Astrocyte (in vitro differentiated cells and primary cell): ENCODE measurements around the gene ACADL. TPM values are rescaled to one million over a fixed set of nuclear protein-coding genes. Genes with fewer than 3 reads are reported as not detected.

Experiments used
- DNase-seq: peaks from one replicate; pipeline ENCODE4 v3.0.0-alpha.2; 2010; ENCODE audit warnings: low read depth
- FAIRE-seq: peaks from 2 replicates; lab custom pipeline; 2011; peaks lifted over from hg19 to GRCh38; lab: Jason Lieb, UNC
- H2AFZ ChIP-seq: 2 replicates; pipeline ENCODE4 v1.6.0; 2012; ENCODE audit warnings: low read depth, low read length, inconsistent platforms
- H3K27ac ChIP-seq: 2 replicates; pipeline ENCODE4 v1.5.1; 2011; ENCODE audit warnings: low read depth, low read length, inconsistent platforms
- H3K27me3 ChIP-seq: 2 replicates; pipeline ENCODE4 v1.6.0; 2011; ENCODE audit warnings: low read length, inconsistent platforms; ENCODE audit not compliant: insufficient read depth
- H3K36me3 ChIP-seq: 2 replicates; pipeline ENCODE4 v1.5.1; 2011; ENCODE audit warnings: low read length, inconsistent platforms; ENCODE audit not compliant: insufficient read depth
- H3K4me1 ChIP-seq: 2 replicates; pipeline ENCODE4 v1.5.1; 2011; ENCODE audit warnings: low read length, inconsistent platforms; ENCODE audit not compliant: insufficient read depth
- H3K4me2 ChIP-seq: 2 replicates; pipeline ENCODE4 v1.6.0; 2012; ENCODE audit warnings: low read length, inconsistent platforms
- H3K4me3 ChIP-seq: 2 replicates; pipeline ENCODE4 v1.5.1; 2011; ENCODE audit warnings: low read depth, mild to moderate bottlenecking, low read length, inconsistent platforms; ENCODE audit not compliant: insufficient read depth
- H3K79me2 ChIP-seq: 2 replicates; pipeline ENCODE4 v1.6.0; 2012; ENCODE audit warnings: mild to moderate bottlenecking, low read length, inconsistent platforms; ENCODE audit not compliant: insufficient read depth
- H3K9ac ChIP-seq: 2 replicates; pipeline ENCODE4 v1.6.0; 2012; ENCODE audit warnings: mild to moderate bottlenecking, low read length, inconsistent platforms
- H3K9me3 ChIP-seq: 2 replicates; pipeline ENCODE4 v1.5.1; 2012; ENCODE audit warnings: low read depth, mild to moderate bottlenecking, low read length, inconsistent platforms; ENCODE audit not compliant: insufficient read depth
- H4K20me1 ChIP-seq: 2 replicates; pipeline ENCODE4 v1.6.0; 2012; ENCODE audit warnings: low read length, inconsistent platforms; ENCODE audit not compliant: insufficient read depth
- H3K27ac Mint-ChIP-seq: one replicate; pipeline ENCODE4 v1.8.0; 2021; ENCODE audit warnings: mild to moderate bottlenecking, mixed read lengths; ENCODE audit not compliant: unreplicated experiment
- H3K27me3 Mint-ChIP-seq: one replicate; pipeline ENCODE4 v1.8.0; 2021; ENCODE audit warnings: low read depth, mixed read lengths; ENCODE audit not compliant: unreplicated experiment
- H3K36me3 Mint-ChIP-seq: one replicate; pipeline ENCODE4 v1.8.0; 2021; ENCODE audit warnings: low read depth, mixed read lengths; ENCODE audit not compliant: unreplicated experiment
- H3K4me1 Mint-ChIP-seq: one replicate; pipeline ENCODE4 v1.8.0; 2021; ENCODE audit warnings: low read depth, mixed read lengths; ENCODE audit not compliant: unreplicated experiment
- H3K4me3 Mint-ChIP-seq: one replicate; pipeline ENCODE4 v1.8.0; 2021; ENCODE audit warnings: mild to moderate bottlenecking, moderate library complexity, mixed read lengths; ENCODE audit not compliant: unreplicated experiment
- H3K9me3 Mint-ChIP-seq: one replicate; pipeline ENCODE4 v1.8.0; 2021; ENCODE audit warnings: mild to moderate bottlenecking, mixed read lengths; ENCODE audit not compliant: unreplicated experiment
- EZH2 ChIP-seq: IDR thresholded peaks from 2 replicates; pipeline ENCODE4 v1.6.1; 2012; ENCODE audit warnings: mild to moderate bottlenecking, low read length, inconsistent platforms; ENCODE audit not compliant: insufficient read depth
- total RNA-seq: library from RNA; stranded (reverse); gene quantifications from 2 replicates; pipeline ENCODE4 v1.2.1, GENCODE V29; 2021
- TF ChIP-seq, protein P1 (sequence below): IDR thresholded peaks from 2 replicates; pipeline ENCODE4 v1.5.1; 2011; ENCODE audit warnings: low read depth, mild to moderate bottlenecking, inconsistent platforms, low read length, moderate library complexity; ENCODE audit not compliant: insufficient read depth

Gene ACADL
- total RNA-seq, 1 donor from 2014 or later: 1.9 TPM

DNA sequence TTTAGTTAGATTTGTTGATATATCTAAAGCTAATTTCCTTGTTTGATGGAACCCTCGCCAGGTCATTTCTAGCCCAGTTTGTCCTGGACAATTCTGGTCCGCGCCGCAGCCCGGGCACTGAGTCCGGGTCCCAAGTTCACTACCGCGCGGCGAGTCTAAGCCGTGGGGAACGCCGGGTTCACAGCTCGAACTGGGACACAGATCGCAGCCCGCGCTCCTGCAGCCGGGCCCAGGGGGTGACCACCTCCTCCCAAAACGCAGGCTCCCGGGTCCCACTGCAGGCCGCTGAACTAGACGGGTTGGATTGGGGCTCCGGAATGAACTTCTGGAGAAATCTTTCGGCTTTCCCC is 681 bp downstream of the ACADL start:
- H3K36me3 Mint-ChIP-seq: no peaks in the 10 kb centered on the region
- H3K4me1 ChIP-seq: no peaks in the 10 kb centered on the region
- H3K9me3 ChIP-seq: no peaks in the 10 kb centered on the region
- H3K79me2 ChIP-seq: no peaks in the 10 kb centered on the region
- H3K36me3 ChIP-seq: no peaks in the 10 kb centered on the region
- peaks cover 2% of the 10 kb centered on the region for H3K9me3 Mint-ChIP-seq
- no peaks in the 10 kb centered on the region for H3K27me3 ChIP-seq
- H3K4me1 Mint-ChIP-seq: peaks cover 11% of the 10 kb centered on the region
- peak overlapping the region; percentile 31 for H3K9ac ChIP-seq
- H3K4me3 Mint-ChIP-seq: peak overlapping the region; percentile 85
- H2AFZ ChIP-seq: peak overlapping the region; percentile 86
- H4K20me1 ChIP-seq: no peaks in the 10 kb centered on the region
- peaks cover 9% of the 10 kb centered on the region for H3K27me3 Mint-ChIP-seq
- no peak for FAIRE-seq
- DNase-seq: no peak
- H3K4me2 ChIP-seq: peak overlapping the region; percentile 92
- TF ChIP-seq, protein P1, sequence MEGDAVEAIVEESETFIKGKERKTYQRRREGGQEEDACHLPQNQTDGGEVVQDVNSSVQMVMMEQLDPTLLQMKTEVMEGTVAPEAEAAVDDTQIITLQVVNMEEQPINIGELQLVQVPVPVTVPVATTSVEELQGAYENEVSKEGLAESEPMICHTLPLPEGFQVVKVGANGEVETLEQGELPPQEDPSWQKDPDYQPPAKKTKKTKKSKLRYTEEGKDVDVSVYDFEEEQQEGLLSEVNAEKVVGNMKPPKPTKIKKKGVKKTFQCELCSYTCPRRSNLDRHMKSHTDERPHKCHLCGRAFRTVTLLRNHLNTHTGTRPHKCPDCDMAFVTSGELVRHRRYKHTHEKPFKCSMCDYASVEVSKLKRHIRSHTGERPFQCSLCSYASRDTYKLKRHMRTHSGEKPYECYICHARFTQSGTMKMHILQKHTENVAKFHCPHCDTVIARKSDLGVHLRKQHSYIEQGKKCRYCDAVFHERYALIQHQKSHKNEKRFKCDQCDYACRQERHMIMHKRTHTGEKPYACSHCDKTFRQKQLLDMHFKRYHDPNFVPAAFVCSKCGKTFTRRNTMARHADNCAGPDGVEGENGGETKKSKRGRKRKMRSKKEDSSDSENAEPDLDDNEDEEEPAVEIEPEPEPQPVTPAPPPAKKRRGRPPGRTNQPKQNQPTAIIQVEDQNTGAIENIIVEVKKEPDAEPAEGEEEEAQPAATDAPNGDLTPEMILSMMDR: no peak
- TF ChIP-seq EZH2: peak; percentile 77
- no peak overlapping the region for H3K27ac ChIP-seq
- no peak overlapping the region for H3K27ac Mint-ChIP-seq
- peak overlapping the region; percentile 69 for H3K4me3 ChIP-seq

DNA sequence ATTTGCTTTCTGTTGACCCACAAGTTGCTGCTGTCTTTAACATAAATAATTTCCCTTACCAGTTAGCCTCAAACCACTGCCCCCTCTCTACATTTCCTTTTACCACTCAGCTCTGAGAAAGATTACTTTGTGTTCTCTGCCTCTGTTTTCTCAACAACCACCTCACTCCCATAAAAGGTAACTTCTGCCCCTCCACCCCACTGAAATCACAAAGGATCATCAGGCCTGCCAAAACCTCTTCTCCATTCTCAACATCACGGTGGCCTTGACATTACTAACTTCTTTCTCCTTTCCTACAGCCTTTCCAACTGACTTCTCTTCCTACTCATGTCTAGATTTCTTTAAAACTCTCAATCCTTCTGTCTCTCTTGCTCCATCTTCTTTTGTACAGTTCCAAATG is 10.1 kb downstream of the ACADL start:
- TF ChIP-seq, protein P1: no peak
- no peak for TF ChIP-seq EZH2
- DNase-seq (no peak), FAIRE-seq (no peak)
- H3K4me3 Mint-ChIP-seq: no peak overlapping the region
- H3K9me3 Mint-ChIP-seq: no peaks in the 10 kb centered on the region
- H3K9me3 ChIP-seq: no peaks in the 10 kb centered on the region
- H3K27ac ChIP-seq: no peak overlapping the region
- no peaks in the 10 kb centered on the region for H3K36me3 ChIP-seq
- H3K27me3 ChIP-seq: no peaks in the 10 kb centered on the region
- no peaks in the 10 kb centered on the region for H3K4me1 Mint-ChIP-seq
- H3K79me2 ChIP-seq: no peaks in the 10 kb centered on the region
- H3K9ac ChIP-seq: no peak overlapping the region
- H2AFZ ChIP-seq: no peak overlapping the region
- no peaks in the 10 kb centered on the region for H3K27me3 Mint-ChIP-seq
- H3K36me3 Mint-ChIP-seq: peaks cover 1% of the 10 kb centered on the region
- H3K4me2 ChIP-seq: no peak overlapping the region
- no peak overlapping the region for H3K4me3 ChIP-seq
- no peaks in the 10 kb centered on the region for H3K4me1 ChIP-seq
- H4K20me1 ChIP-seq: no peaks in the 10 kb centered on the region
- no peak overlapping the region for H3K27ac Mint-ChIP-seq

DNA sequence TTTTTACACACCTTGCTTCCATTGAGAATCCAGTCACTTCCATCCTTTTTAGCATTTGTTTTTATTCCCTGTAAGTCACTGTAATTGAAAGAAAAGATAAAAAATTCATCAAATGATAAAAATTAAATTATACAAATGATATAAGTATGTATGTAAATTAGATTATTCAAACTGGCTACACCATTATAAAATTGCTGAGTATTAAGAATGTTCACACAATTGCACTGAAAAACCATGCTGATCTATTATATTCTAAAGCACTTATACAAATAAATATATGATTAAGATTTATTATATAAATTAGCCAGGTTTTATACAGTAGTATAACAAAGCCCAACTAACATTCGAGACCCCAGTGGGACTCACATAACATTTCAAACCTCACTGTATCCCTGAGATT is 15.1 kb downstream of the ACADL start:
- H3K36me3 ChIP-seq: no peaks in the 10 kb centered on the region
- H2AFZ ChIP-seq: no peak overlapping the region
- DNase-seq: no peak
- H3K79me2 ChIP-seq: no peaks in the 10 kb centered on the region
- no peaks in the 10 kb centered on the region for H3K27me3 ChIP-seq
- H3K9ac ChIP-seq: no peak overlapping the region
- H3K4me3 Mint-ChIP-seq: no peak overlapping the region
- peaks cover 1% of the 10 kb centered on the region for H3K36me3 Mint-ChIP-seq
- H3K4me1 ChIP-seq: no peaks in the 10 kb centered on the region
- H3K9me3 Mint-ChIP-seq: no peaks in the 10 kb centered on the region
- TF ChIP-seq, protein P1: no peak
- TF ChIP-seq EZH2: no peak
- H3K4me2 ChIP-seq: no peak overlapping the region
- H3K27ac Mint-ChIP-seq: no peak overlapping the region
- no peaks in the 10 kb centered on the region for H3K27me3 Mint-ChIP-seq
- no peaks in the 10 kb centered on the region for H4K20me1 ChIP-seq
- no peaks in the 10 kb centered on the region for H3K4me1 Mint-ChIP-seq
- FAIRE-seq: no peak
- H3K4me3 ChIP-seq: no peak overlapping the region
- H3K9me3 ChIP-seq: no peaks in the 10 kb centered on the region
- H3K27ac ChIP-seq: no peak overlapping the region
